BLaER1 (cell line): ENCODE results near the gene CAB39L.
"Not testable (repeated sequence)": the region's sequence is repeated elsewhere in the genome, so short reads cannot be mapped to it uniquely, and the experiment has no call there.

ENCODE experiments used
- H3K27ac ChIP-seq: shearing (Covaris generic); formaldehyde crosslinking; 2 replicates; pipeline ENCODE4 v1.8.1; 2022
- H3K27me3 ChIP-seq: shearing (Covaris generic); formaldehyde crosslinking; 2 replicates; pipeline ENCODE4 v1.8.1; 2022
- H3K36me3 ChIP-seq: shearing (Covaris generic); formaldehyde crosslinking; 2 replicates; pipeline ENCODE4 v1.8.1; 2022
- H3K4me1 ChIP-seq: shearing (Covaris generic); formaldehyde crosslinking; 2 replicates; pipeline ENCODE4 v1.8.1; 2022
- H3K4me2 ChIP-seq: shearing (Covaris generic); formaldehyde crosslinking; 2 replicates; pipeline ENCODE4 v1.8.1; 2022
- H3K4me3 ChIP-seq: shearing (Covaris generic); formaldehyde crosslinking; 2 replicates; pipeline ENCODE4 v1.8.1; 2022
- H3K9ac ChIP-seq: shearing (Covaris generic); formaldehyde crosslinking; 2 replicates; pipeline ENCODE4 v1.8.1; 2022
- H3K9me3 ChIP-seq: shearing (Covaris generic); formaldehyde crosslinking; 2 replicates; pipeline ENCODE4 v1.8.1; 2022
- H4K20me1 ChIP-seq: shearing (Covaris generic); formaldehyde crosslinking; 2 replicates; pipeline ENCODE4 v1.8.1; 2022
- Cebpa-rat ChIP-seq: shearing (Covaris generic); IDR thresholded peaks from 2 replicates; pipeline ENCODE4 v1.8.1; 2022

CAB39L gene

DNA sequence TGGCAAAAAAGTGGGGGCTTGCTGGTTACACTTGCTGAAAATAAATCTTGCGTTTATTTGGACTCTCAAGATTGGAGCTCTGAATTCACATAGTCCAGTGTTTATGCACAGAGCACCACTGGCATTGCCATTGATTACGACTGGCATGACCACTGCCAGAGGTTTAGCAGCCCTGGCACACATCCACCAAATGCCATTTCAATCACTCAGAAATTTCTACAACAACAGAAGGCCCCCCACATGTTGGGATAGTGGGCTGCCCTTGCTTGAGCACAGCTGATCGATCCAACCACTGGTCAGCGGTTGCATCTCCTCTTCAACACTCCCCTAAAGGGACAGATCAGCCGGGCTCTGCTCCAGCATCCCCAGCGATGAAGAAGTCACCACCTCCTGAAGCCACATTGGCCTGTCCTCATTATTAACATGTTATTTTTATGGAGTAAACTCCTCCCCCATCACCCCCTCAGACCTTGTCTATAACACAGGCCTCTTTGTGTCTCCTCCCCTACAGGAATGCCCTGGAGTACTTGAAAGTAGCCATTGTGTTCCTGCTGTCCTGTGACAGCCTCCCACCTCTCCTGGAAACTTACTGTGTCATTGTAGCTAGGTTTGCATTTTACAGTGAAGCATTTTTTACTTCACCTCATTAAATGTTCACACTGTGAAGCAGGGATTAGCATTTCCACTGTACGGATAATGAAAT, 144.8 kb downstream of the CAB39L start:
- Histone ChIP-seq H3K9me3 (no peaks in the 10 kb centered on the region), H4K20me1 (no peaks in the 10 kb centered on the region), H3K36me3 (peaks cover 2% of the 10 kb centered on the region; the same call in 1 of the 2 replicates), H3K27me3 (no peaks in the 10 kb centered on the region), H3K27ac (no peak overlapping the region), H3K4me1 (peaks cover 38% of the 10 kb centered on the region), H3K4me2 (no peak overlapping the region), H3K9ac (no peak overlapping the region), H3K4me3 (no peak overlapping the region)
- TF ChIP-seq Cebpa-rat, result no peak

DNA sequence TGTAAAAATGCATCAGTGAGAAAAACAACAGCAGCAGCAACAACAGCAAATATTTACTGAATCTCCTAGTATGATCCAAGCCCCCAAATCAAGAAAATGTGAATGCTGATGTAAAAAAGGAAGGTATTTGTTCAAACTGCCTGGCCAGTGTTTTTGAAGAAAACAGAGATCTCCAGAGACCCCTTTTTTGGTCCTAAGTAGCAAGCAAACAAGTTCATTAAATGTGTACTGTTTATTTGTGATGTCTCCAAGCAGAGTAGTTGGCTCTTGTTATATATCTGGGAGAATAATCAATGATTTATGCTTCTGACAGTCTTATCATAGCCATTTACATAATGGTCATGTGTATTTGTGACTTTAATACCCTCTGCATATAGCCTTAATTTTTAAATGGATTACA, 145.4 kb downstream of the CAB39L start:
- H4K20me1 ChIP-seq, result no peaks in the 10 kb centered on the region
- H3K36me3 ChIP-seq, result peaks cover 4% of the 10 kb centered on the region; the same call in 1 of the 2 replicates
- H3K4me3 ChIP-seq, result no peak overlapping the region
- no peak overlapping the region for H3K9ac ChIP-seq
- H3K27ac ChIP-seq, result no peak overlapping the region
- no peaks in the 10 kb centered on the region for H3K9me3 ChIP-seq
- H3K4me2 ChIP-seq, result no peak overlapping the region
- H3K27me3 ChIP-seq, result no peaks in the 10 kb centered on the region
- no peak for TF ChIP-seq Cebpa-rat
- H3K4me1 ChIP-seq, result peaks cover 32% of the 10 kb centered on the region

DNA sequence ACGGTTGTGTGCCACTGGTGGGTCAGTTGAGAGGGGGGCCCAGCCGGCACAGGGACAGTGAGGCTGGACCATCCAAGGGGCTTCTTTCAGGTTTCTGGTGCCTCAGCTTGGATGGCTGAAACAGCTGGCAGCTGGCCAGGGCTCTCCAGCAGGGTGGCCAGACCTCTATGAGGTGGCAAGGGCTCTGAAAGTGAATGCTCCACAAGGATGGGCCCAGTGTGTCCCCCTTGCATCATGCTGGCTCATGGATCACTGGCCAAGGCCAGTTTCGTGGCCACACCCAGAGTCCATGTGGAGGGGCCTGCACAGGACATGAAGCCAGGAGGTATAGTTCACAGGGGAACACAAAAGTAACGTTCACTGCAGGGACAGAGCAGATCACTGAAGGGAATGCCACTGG, 146.5 kb downstream of the CAB39L start:
- Histone ChIP-seq H3K4me2 (no peak overlapping the region), H4K20me1 (no peaks in the 10 kb centered on the region), H3K9me3 (no peaks in the 10 kb centered on the region), H3K9ac (no peak overlapping the region), H3K36me3 (peaks cover 4% of the 10 kb centered on the region; the same call in 1 of the 2 replicates), H3K27ac (no peak overlapping the region), H3K4me1 (peaks cover 30% of the 10 kb centered on the region), H3K27me3 (no peaks in the 10 kb centered on the region), H3K4me3 (no peak overlapping the region)
- no peak for TF ChIP-seq Cebpa-rat

DNA sequence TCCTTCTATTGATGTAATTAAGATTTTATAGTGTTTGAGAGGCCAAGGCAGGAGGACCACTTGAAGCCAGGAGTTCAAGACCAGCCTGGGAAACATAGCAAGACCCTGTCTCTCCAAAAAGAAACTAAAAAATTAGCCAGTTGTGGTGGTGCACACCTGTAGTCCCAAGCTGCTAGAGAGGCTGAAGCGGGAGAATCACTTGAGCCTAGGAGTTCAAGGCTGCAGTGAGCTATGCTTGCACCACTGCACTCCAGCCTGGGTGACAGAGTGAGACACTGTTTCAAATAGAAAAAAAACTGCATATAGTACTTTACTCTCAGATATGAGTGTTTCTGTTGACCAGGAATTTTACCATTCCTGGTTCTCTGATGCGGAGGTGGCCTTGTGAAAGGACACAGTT, 147.2 kb downstream of the CAB39L start:
- no peaks in the 10 kb centered on the region for H4K20me1 ChIP-seq
- TF ChIP-seq Cebpa-rat, result no peak

DNA sequence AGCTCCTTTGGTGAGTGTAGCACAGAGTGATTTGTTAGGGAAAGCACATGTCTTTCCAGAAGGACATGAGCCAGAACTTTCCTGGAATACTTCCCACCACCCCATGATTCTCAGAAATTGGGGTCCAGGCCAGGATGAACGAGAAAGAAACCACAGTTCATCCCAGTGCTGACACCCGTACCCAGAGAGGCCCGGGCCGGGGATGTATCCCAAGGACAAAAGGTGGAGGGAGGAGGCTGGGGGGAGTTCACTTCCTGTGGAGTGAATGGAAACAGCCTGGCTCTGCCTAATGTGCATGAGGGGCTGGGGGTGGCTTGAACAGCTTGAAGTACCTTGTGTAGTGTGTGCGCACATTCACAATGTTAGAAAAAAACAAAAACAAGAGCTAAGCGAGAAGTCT, 148.6 kb downstream of the CAB39L start:
- TF ChIP-seq Cebpa-rat, result no peak
- Histone ChIP-seq H3K9me3 (no peaks in the 10 kb centered on the region), H3K4me1 (peaks cover 9% of the 10 kb centered on the region), H3K4me3 (no peak overlapping the region), H3K27ac (no peak overlapping the region), H3K4me2 (no peak overlapping the region), H3K27me3 (no peaks in the 10 kb centered on the region), H3K9ac (no peak overlapping the region), H3K36me3 (peaks cover 4% of the 10 kb centered on the region; the same call in 1 of the 2 replicates), H4K20me1 (no peaks in the 10 kb centered on the region)

More for the DNA sequence above, 147.2 kb downstream of the CAB39L start:
- H3K27ac ChIP-seq, result no peak overlapping the region
- no peak overlapping the region for H3K4me3 ChIP-seq
- H3K9me3 ChIP-seq, result no peaks in the 10 kb centered on the region
- no peak overlapping the region for H3K9ac ChIP-seq
- H3K4me1 ChIP-seq, result peaks cover 23% of the 10 kb centered on the region
- H3K27me3 ChIP-seq, result no peaks in the 10 kb centered on the region
- H3K4me2 ChIP-seq, result no peak overlapping the region
- H3K36me3 ChIP-seq, result peaks cover 4% of the 10 kb centered on the region; the same call in 1 of the 2 replicates

DNA sequence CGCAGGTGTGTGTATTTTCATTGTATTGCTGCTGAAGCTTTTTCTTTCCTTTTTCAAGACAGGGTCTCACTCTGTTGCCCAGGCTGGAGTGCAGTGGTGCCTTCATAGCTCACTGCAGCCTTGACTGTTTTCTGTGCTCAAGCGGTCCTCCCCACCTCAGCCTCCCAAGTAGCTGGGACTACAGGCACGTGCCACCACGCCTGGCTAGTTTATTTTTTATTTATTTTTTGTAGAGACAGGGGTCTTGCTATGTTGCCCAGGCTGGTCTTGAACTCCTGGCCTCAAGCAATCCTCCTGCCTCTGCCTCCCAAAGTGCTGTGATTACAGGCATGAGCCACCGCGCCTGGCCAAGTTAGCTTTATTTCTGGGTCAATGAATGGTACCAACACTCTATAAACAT, 149.1 kb downstream of the CAB39L start:
- not testable (repeated sequence) for H3K4me2 ChIP-seq, H3K4me1 ChIP-seq, H3K4me3 ChIP-seq, H3K9me3 ChIP-seq, H3K27me3 ChIP-seq, H3K9ac ChIP-seq, H4K20me1 ChIP-seq, H3K36me3 ChIP-seq, H3K27ac ChIP-seq

DNA sequence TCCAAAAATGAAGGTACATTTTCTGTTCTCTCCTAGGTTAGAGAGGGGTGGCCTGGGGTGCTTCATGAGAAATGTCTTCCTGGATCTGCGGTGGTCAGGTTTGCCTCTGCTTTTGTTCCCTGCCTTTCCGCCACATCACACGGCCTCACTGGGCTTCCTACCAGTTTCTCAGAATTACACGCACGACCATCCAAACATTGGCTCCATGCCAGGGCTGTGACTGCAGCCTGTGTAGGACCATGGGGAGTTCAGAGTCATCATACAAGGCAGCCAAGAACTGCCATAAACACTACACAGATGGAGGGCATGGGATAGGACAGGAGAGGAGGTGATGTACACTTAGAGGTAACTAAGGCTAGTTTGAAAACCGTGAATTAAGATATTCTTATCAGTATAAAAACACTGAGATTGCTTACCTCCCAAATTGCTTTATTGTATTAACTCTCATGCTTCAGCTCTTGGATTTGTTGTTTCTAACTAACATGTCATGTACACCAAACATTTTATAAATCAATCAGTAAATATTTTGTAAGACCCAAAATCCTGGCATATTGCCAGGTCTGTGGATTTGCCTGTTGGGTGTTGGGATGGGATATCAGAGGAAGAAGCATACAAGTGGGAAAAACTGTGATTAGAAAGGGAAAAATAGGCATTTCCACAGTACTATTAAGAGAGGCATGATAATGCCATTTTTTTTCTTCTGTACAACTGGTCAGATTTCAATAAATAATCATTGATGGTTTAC, 150.9 kb downstream of the CAB39L start:
- TF ChIP-seq Cebpa-rat, result no peak
- peaks cover 8% of the 10 kb centered on the region for H3K4me1 ChIP-seq
- H3K27me3 ChIP-seq, result no peaks in the 10 kb centered on the region
- H3K4me2 ChIP-seq, result peak overlapping the region; percentile 22
- peaks cover 11% of the 10 kb centered on the region for H3K36me3 ChIP-seq
- H4K20me1 ChIP-seq, result no peaks in the 10 kb centered on the region
- H3K9me3 ChIP-seq, result no peaks in the 10 kb centered on the region
- H3K4me3 ChIP-seq, result no peak overlapping the region
- H3K27ac ChIP-seq, result no peak overlapping the region
- H3K9ac ChIP-seq, result no peak overlapping the region

DNA sequence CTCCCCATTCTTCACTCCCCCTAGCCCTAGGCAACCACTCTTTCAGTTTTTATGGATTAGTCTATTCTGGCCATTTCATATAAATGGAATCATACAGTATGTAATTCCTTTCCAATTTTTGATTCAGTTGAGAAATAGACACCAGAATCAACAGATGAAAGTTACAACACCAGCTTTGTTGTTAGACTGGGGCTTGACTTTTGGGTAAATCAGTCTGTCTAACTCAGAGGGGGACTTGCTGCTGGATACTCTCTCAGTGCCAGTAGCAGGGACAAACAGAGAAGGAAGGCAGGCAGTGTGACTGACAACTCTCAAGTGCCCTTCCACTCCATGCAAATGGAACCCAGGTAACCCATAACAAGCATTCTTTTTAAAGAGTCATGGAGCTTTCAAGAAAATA, 155.4 kb downstream of the CAB39L start:
- TF ChIP-seq Cebpa-rat, result no peak

DNA sequence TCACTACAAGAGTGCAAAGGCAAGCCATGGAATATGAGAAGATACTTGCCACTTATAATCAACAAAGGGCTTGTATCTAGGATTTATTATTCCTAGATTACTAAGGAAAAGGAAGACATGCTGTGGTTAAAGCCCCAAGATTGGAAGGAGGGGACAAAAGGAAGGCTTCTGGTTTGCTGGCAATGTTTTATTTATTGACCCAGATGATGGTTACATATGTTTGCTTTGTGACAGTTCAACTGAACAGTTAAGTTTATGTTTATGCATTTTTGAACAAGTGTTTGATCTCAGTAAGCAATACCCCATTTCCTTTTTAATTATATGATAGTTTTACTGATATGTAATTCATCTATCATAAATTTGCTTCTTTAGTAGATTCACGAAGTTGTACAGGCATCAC, 155.9 kb downstream of the CAB39L start:
- no peak for TF ChIP-seq Cebpa-rat
- Histone ChIP-seq H3K27me3 (no peaks in the 10 kb centered on the region), H3K36me3 (peaks cover 22% of the 10 kb centered on the region), H3K27ac (no peak overlapping the region), H3K4me1 (peaks cover 6% of the 10 kb centered on the region), H3K4me3 (no peak overlapping the region), H4K20me1 (no peaks in the 10 kb centered on the region), H3K4me2 (no peak overlapping the region), H3K9me3 (no peaks in the 10 kb centered on the region), H3K9ac (no peak overlapping the region)

More for the DNA sequence above, 155.4 kb downstream of the CAB39L start:
- H3K9me3 ChIP-seq, result no peaks in the 10 kb centered on the region
- H3K4me1 ChIP-seq, result peaks cover 8% of the 10 kb centered on the region
- no peak overlapping the region for H3K9ac ChIP-seq
- no peak overlapping the region for H3K4me2 ChIP-seq
- no peaks in the 10 kb centered on the region for H4K20me1 ChIP-seq
- no peak overlapping the region for H3K27ac ChIP-seq
- H3K36me3 ChIP-seq, result peaks cover 22% of the 10 kb centered on the region
- H3K4me3 ChIP-seq, result no peak overlapping the region
- H3K27me3 ChIP-seq, result no peaks in the 10 kb centered on the region

DNA sequence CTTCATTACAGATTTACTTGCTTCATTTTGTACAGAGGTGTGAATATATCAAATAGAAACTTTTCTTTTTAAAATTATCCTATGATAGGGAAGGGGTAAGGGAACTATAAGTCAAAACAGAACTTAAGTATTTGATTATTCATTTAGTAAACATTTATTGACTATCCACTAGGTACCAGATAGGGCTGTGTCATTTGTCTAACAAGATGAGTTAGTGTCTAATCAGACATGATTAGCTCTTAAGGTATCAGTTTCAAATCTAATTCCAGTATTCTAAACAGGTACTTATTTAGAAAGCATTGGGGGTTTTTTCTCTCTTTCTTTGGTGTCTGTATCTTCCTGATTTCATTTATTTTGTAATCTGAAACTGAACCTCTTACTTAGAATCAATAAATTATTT, 164.0 kb downstream of the CAB39L start:
- H3K36me3 ChIP-seq, result peaks cover 18% of the 10 kb centered on the region; the same call in 1 of the 2 replicates
- H4K20me1 ChIP-seq, result no peaks in the 10 kb centered on the region
- H3K9me3 ChIP-seq, result no peaks in the 10 kb centered on the region
- no peak for TF ChIP-seq Cebpa-rat
- no peaks in the 10 kb centered on the region for H3K4me1 ChIP-seq
- H3K27me3 ChIP-seq, result no peaks in the 10 kb centered on the region
- H3K4me2 ChIP-seq, result no peak overlapping the region
- H3K27ac ChIP-seq, result no peak overlapping the region
- H3K9ac ChIP-seq, result no peak overlapping the region
- no peak overlapping the region for H3K4me3 ChIP-seq
